Astrocyte of the spinal cord (primary cell): ENCODE results near the gene GDF9.

ENCODE experiments used
- DNase-seq: peaks from one replicate; pipeline ENCODE4 v3.0.0; 2011; ENCODE audit warnings: low read depth, low spot score
- H3K4me3 ChIP-seq: 2 replicates; pipeline ENCODE4 v1.5.1; 2011; ENCODE audit warnings: low read depth, mild to moderate bottlenecking, low read length, moderate library complexity
- in situ Hi-C: cut with HindIII; loops from 2 replicates; pipeline ENCODE4 v1.10.0; 2017; ENCODE audit warnings: low sequenced_read_pairs
- TF ChIP-seq, protein P1 (sequence below): IDR thresholded peaks from 2 replicates; pipeline ENCODE4 v1.5.1; 2012; ENCODE audit warnings: low read depth, mild to moderate bottlenecking, low read length, inconsistent platforms

Gene GDF9

DNA sequence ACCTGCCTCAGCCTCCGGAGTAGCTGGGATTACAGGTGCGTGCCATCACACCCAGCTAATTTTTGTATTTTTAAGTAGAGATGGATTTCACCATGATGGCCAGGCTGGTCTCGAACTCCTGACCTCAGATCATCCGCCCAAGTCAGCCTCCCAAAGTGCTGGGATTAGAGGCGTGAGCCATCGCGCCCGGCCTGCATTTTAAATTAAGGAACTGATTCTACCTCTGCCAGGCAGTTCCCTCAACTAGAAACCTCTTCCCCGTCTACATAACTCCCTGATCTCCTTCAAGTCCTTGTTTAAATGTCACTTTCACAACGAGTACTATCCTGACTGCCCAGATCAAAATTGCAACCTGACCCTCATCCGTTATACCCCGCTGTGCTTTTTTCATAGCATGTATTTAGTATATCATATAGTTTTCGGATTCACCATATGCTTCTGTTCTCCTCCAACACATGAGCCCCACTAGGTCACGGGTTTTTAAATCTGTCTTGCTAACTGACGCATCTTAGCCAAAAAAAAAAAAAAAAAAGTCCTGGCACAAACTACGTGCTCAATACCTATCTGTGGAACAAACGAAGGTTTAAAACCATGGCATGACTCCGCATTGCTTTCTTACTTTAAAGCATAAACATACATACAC is 54.0 kb downstream of the GDF9 start:
- TF ChIP-seq, protein P1, sequence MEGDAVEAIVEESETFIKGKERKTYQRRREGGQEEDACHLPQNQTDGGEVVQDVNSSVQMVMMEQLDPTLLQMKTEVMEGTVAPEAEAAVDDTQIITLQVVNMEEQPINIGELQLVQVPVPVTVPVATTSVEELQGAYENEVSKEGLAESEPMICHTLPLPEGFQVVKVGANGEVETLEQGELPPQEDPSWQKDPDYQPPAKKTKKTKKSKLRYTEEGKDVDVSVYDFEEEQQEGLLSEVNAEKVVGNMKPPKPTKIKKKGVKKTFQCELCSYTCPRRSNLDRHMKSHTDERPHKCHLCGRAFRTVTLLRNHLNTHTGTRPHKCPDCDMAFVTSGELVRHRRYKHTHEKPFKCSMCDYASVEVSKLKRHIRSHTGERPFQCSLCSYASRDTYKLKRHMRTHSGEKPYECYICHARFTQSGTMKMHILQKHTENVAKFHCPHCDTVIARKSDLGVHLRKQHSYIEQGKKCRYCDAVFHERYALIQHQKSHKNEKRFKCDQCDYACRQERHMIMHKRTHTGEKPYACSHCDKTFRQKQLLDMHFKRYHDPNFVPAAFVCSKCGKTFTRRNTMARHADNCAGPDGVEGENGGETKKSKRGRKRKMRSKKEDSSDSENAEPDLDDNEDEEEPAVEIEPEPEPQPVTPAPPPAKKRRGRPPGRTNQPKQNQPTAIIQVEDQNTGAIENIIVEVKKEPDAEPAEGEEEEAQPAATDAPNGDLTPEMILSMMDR = no peak
- in situ Hi-C loops = no loop called here
- DNase-seq = no peak
- H3K4me3 ChIP-seq = no peak overlapping the region
